HCT116 (cell line): ENCODE measurements around the gene PRDM1. TPM values are rescaled to one million over a fixed set of nuclear protein-coding genes. Genes with fewer than 3 reads are reported as not detected.

Experiments used
- ATAC-seq: fragments of 200-7000 bp; cut with Tn5 transposase; 2 replicates; pipeline ENCODE4 v1.9.1; 2020; ENCODE audit warnings: mild to moderate bottlenecking, moderate library complexity
- BruUV-seq: library from RNA; stranded (reverse); fragments of 400-500 nt; replicated peaks from 2 replicates; lab custom pipeline; 2021; lab: Mats Ljungman, UMichigan
- CTCF ChIA-PET: fragments of 300-600 bp; sonication (Branson Sonifier 250); formaldehyde crosslinking; loops from one replicate; lab custom pipeline; 2021; ENCODE audit warnings: antibody characterized with exemption; lab: Charles Lee
- POLR2A ChIA-PET: fragments of 300-600, 350-600 bp; sonication (Branson Sonifier 250); formaldehyde crosslinking; loops from one replicate; lab custom pipeline; 2021; ENCODE audit warnings: antibody characterized with exemption; lab: Charles Lee
- RAD21 ChIA-PET, 2 experiments: fragments of 300-600 bp; sonication (Branson Sonifier 250); formaldehyde crosslinking; loops; one replicate each; lab custom pipeline; 2023; ENCODE audit warnings: low total read pairs in 2 of 2; ENCODE audit not compliant: uncharacterized antibody in 2 of 2, unreplicated experiment in 2 of 2, low non-redundant PET in 1 of 2; lab: Charles Lee
- DNase-seq: peaks from one replicate; pipeline ENCODE4 v3.0.0-alpha.2; 2010; ENCODE audit warnings: low read depth, low spot score
- H2AFZ ChIP-seq: fragments of 200-600 bp; shearing (Covaris generic), sonication (generic); 2 replicates; pipeline ENCODE4 v1.6.1; 2017; ENCODE audit warnings: low read depth, mixed run types, mixed read lengths, antibody characterized with exemption, low read length; ENCODE audit not compliant: poor library complexity, severe bottlenecking
- H3K27ac ChIP-seq: 2 replicates; pipeline ENCODE4 v1.5.1; 2012; ENCODE audit warnings: low read depth, low read length
- H3K27me3 ChIP-seq: fragments of 200-600 bp; sonication (generic); 2 replicates; pipeline ENCODE4 v1.6.1; 2016; ENCODE audit warnings: mixed run types, low read length, mixed read lengths; ENCODE audit not compliant: insufficient read depth
- H3K36me3 ChIP-seq, 2 experiments: fragments of 200-500 bp in 1 of 2; fragments of 200-600 bp in 1 of 2; sonication (Bioruptor generic) in 1 of 2; sonication (generic) in 1 of 2; 2 replicates each; pipeline versions ENCODE4 v1.5.1 to v1.6.1; 2014 to 2016; ENCODE audit warnings: low read length in 2 of 2, inconsistent platforms in 1 of 2, mixed read lengths in 1 of 2, mixed run types in 1 of 2; ENCODE audit not compliant: insufficient read depth in 2 of 2, control insufficient read depth in 1 of 2
- H3K4me1 ChIP-seq, 2 experiments: fragments of 200-600 bp in 1 of 2; sonication (generic) in 1 of 2; 2 replicates each; pipeline versions ENCODE4 v1.5.1 to v1.6.1; 2012 to 2017; ENCODE audit warnings: low read length in 2 of 2, inconsistent platforms in 1 of 2, mild to moderate bottlenecking in 1 of 2, mixed read lengths in 1 of 2, mixed run types in 1 of 2, moderate library complexity in 1 of 2; ENCODE audit not compliant: insufficient read depth in 2 of 2, control insufficient read depth in 1 of 2
- H3K4me2 ChIP-seq: fragments of 200-600 bp; sonication (generic); 2 replicates; pipeline ENCODE4 v1.6.1; 2017; ENCODE audit warnings: mixed run types, low read length, mixed read lengths
- H3K4me3 ChIP-seq, 2 experiments: fragments of 200-600 bp in 1 of 2; sonication (generic) in 1 of 2; replicated peaks in 1 of 2; 2 replicates each; pipeline ENCODE4 v1.5.1; 2011 to 2016; ENCODE audit warnings: low read length in 2 of 2, control low read depth in 1 of 2, low read depth in 1 of 2, mild to moderate bottlenecking in 1 of 2, mixed read lengths in 1 of 2, mixed run types in 1 of 2
- H3K79me2 ChIP-seq: fragments of 200-600 bp; sonication (generic); 2 replicates; pipeline ENCODE4 v1.6.1; 2017; ENCODE audit warnings: mild to moderate bottlenecking, mixed run types, low read length, moderate library complexity, mixed read lengths; ENCODE audit not compliant: insufficient read depth
- H3K9ac ChIP-seq: fragments of 200-600 bp; sonication (generic); 2 replicates; pipeline ENCODE4 v1.6.1; 2016; ENCODE audit warnings: low read length, mixed read lengths
- H3K9me2 ChIP-seq: fragments of 200-600 bp; sonication (generic), shearing (Covaris generic); 2 replicates; pipeline ENCODE4 v1.6.1; 2017; ENCODE audit warnings: mixed run types, mild to moderate bottlenecking, moderate library complexity; ENCODE audit not compliant: insufficient read depth
- H3K9me3 ChIP-seq, 2 experiments: fragments of 200-500 bp in 1 of 2; fragments of 200-600 bp in 1 of 2; sonication (Bioruptor generic) in 1 of 2; sonication (generic) in 1 of 2; 2 replicates each; pipeline ENCODE4 v1.6.1; 2014 to 2017; ENCODE audit warnings: low read length in 2 of 2, mixed read lengths in 2 of 2, inconsistent platforms in 1 of 2, low read depth in 1 of 2, mild to moderate bottlenecking in 1 of 2, mixed run types in 1 of 2, moderate library complexity in 1 of 2; ENCODE audit not compliant: control insufficient read depth in 1 of 2, insufficient read depth in 1 of 2
- H4K20me1 ChIP-seq: fragments of 200-600 bp; sonication (generic), shearing (Covaris generic); 2 replicates; pipeline ENCODE4 v1.6.1; 2017; ENCODE audit warnings: mixed run types, mild to moderate bottlenecking, moderate library complexity; ENCODE audit not compliant: insufficient read depth
- EGR1 ChIP-seq: IDR thresholded peaks from 2 replicates; pipeline ENCODE4 v1.6.1; 2012; ENCODE audit warnings: low read depth
- EZH2phosphoT487 ChIP-seq: fragments of 200-600 bp; IDR thresholded peaks from 2 replicates; pipeline ENCODE4 v1.6.1; 2018; ENCODE audit warnings: antibody characterized with exemption, borderline replicate concordance
- POLR2A ChIP-seq: IDR thresholded peaks from 2 replicates; pipeline ENCODE4 v1.7.0; 2011; ENCODE audit warnings: borderline replicate concordance; ENCODE audit not compliant: insufficient read depth, insufficient read length; ENCODE audit errors: extremely low read depth
- RAD21 ChIP-seq: IDR thresholded peaks from 2 replicates; pipeline ENCODE4 v1.6.1; 2012; ENCODE audit warnings: low read depth, mild to moderate bottlenecking
- SP1 ChIP-seq: IDR thresholded peaks from 2 replicates; pipeline ENCODE4 v1.6.1; 2012; ENCODE audit warnings: low read depth
- TCF7L2 ChIP-seq: IDR thresholded peaks from 2 replicates; pipeline ENCODE4 v1.7.0; 2011; ENCODE audit warnings: borderline replicate concordance, inconsistent platforms; ENCODE audit not compliant: insufficient read depth, insufficient read length; ENCODE audit errors: extremely low read depth
- ZNF274 ChIP-seq: fragments of 200-500 bp; sonication (Bioruptor generic); IDR thresholded peaks from 2 replicates; pipeline ENCODE4 v1.6.1; 2014; ENCODE audit warnings: mild to moderate bottlenecking, low read depth, low read length, inconsistent platforms
- intact Hi-C: fragments of 100-400 bp; cut with micrococcal nuclease; formaldehyde crosslinking; loops from 2 replicates; pipeline ENCODE4 v1.10.0; 2022
- total RNA-seq: library from RNA; stranded (reverse); gene quantifications from one replicate; pipeline ENCODE4 v1.2.1, GENCODE V29; 2021; ENCODE audit not compliant: unreplicated experiment
- TF ChIP-seq, protein P1 (sequence below): IDR thresholded peaks from 2 replicates; pipeline ENCODE4 v1.6.1; 2012; ENCODE audit warnings: low read depth

Gene PRDM1
- total RNA-seq, 1 experiment from 2014 or later, result 3.4 TPM

DNA sequence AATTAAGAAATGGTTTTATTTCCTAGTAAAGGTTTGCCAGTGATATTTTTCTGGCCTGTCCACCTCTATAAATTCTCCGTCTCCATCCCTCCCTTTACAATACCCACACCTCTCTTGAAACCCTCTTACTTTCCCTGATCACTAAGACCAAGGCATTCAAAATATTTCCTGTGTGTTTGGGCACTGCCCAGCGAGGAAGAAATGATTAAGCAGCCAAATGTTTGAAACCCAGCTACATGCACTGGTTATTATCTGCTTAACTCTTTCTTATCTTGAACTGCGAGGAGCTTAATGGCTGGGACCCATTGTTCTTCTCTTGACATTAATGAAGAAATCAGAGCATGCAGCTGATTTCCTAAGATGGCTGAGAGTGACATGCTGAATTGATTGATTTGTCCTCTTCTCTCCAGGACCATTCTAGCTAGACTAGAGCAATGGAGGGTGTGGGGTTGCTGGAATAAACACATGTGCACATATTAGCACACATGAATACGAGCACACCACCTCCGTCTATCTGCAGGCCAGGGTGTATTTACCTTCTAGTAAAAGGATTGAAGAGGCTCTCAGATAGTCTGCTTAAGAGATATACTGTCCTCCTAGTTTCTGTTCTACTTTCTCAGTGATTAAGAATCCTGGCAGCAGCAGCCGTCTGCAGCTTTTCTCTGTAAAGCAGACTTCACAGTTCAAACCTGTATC is 46.1 kb upstream of the PRDM1 start:
- ATAC-seq, result no peak
- Histone ChIP-seq H3K9ac (no peak overlapping the region), H3K4me3 (no peak overlapping the region), H3K36me3 (no peaks in the 10 kb centered on the region), H3K27ac (no peak overlapping the region), H3K4me1 (no peaks in the 10 kb centered on the region), H3K27me3 (no peaks in the 10 kb centered on the region), H4K20me1 (no peaks in the 10 kb centered on the region), H3K9me3 (no peaks in the 10 kb centered on the region), H3K79me2 (no peaks in the 10 kb centered on the region), H3K4me2 (no peak overlapping the region), H2AFZ (no peak overlapping the region), H3K9me2 (no peaks in the 10 kb centered on the region)
- TF ChIP-seq RAD21 (no peak), EZH2phosphoT487 (no peak), POLR2A (no peak), SP1 (no peak), TCF7L2 (no peak), ZNF274 (no peak), EGR1 (no peak)
- TF ChIP-seq, protein P1, sequence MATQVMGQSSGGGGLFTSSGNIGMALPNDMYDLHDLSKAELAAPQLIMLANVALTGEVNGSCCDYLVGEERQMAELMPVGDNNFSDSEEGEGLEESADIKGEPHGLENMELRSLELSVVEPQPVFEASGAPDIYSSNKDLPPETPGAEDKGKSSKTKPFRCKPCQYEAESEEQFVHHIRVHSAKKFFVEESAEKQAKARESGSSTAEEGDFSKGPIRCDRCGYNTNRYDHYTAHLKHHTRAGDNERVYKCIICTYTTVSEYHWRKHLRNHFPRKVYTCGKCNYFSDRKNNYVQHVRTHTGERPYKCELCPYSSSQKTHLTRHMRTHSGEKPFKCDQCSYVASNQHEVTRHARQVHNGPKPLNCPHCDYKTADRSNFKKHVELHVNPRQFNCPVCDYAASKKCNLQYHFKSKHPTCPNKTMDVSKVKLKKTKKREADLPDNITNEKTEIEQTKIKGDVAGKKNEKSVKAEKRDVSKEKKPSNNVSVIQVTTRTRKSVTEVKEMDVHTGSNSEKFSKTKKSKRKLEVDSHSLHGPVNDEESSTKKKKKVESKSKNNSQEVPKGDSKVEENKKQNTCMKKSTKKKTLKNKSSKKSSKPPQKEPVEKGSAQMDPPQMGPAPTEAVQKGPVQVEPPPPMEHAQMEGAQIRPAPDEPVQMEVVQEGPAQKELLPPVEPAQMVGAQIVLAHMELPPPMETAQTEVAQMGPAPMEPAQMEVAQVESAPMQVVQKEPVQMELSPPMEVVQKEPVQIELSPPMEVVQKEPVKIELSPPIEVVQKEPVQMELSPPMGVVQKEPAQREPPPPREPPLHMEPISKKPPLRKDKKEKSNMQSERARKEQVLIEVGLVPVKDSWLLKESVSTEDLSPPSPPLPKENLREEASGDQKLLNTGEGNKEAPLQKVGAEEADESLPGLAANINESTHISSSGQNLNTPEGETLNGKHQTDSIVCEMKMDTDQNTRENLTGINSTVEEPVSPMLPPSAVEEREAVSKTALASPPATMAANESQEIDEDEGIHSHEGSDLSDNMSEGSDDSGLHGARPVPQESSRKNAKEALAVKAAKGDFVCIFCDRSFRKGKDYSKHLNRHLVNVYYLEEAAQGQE, result no peak
- ChIA-PET CTCF (no interaction called here), RAD21 (no interaction called here), POLR2A (interaction anchor here (1.2 kb wide), 1 partner anchor 7 kb away, joined by 3 read pairs; no protein-coding TSS in a partner anchor)
- BruUV-seq, result no TSS peak
- no peak for DNase-seq
- intact Hi-C loops, result no loop called here
